SK-N-SH (cell line): ENCODE data around the gene PTPN13.

Experiments
- CTCF ChIP-seq: fragments of 200-600 bp; sonication (generic); IDR thresholded peaks from 2 replicates; pipeline ENCODE4 v1.6.1; 2017; ENCODE audit warnings: antibody characterized with exemption, mild to moderate bottlenecking, moderate library complexity
- TAF1 ChIP-seq: IDR thresholded peaks from 2 replicates; pipeline ENCODE4 v1.6.1; 2012; ENCODE audit warnings: low read depth, mild to moderate bottlenecking, low read length, moderate library complexity, borderline replicate concordance

GRCh38 chr4:86664959-86665358 lies 70.8 kb downstream of the PTPN13 start:
- TF ChIP-seq CTCF = no peak
- no peak for TF ChIP-seq TAF1
